Calu3 (cell line): ENCODE measurements around the gene STX18. TPM values are rescaled to one million over a fixed set of nuclear protein-coding genes. Genes with fewer than 3 reads are reported as not detected.

ENCODE experiments used
- BruUV-seq: library from RNA; stranded (reverse); fragments of 400-500 nt; replicated peaks from 2 replicates; lab custom pipeline; 2021; lab: Mats Ljungman, UMichigan
- CTCF ChIA-PET: fragments of 300-600 bp; sonication (Branson Sonifier 250); formaldehyde crosslinking; loops from one replicate; lab custom pipeline; 2022; ENCODE audit warnings: antibody characterized with exemption; lab: Charles Lee
- DNase-seq: peaks from one replicate; pipeline ENCODE4 v3.0.0; 2022
- H3K27ac Mint-ChIP-seq: one replicate; pipeline ENCODE4 v1.8.0; 2022; ENCODE audit warnings: mixed read lengths; ENCODE audit not compliant: unreplicated experiment
- H3K27me3 Mint-ChIP-seq: one replicate; pipeline ENCODE4 v1.8.0; 2022; ENCODE audit warnings: mixed read lengths; ENCODE audit not compliant: unreplicated experiment
- H3K36me3 Mint-ChIP-seq: one replicate; pipeline ENCODE4 v1.8.0; 2022; ENCODE audit warnings: mild to moderate bottlenecking, moderate library complexity, mixed read lengths; ENCODE audit not compliant: insufficient read depth, unreplicated experiment
- H3K4me1 Mint-ChIP-seq: one replicate; pipeline ENCODE4 v1.8.0; 2022; ENCODE audit warnings: mild to moderate bottlenecking, low read depth, mixed read lengths; ENCODE audit not compliant: unreplicated experiment
- H3K4me3 Mint-ChIP-seq: one replicate; pipeline ENCODE4 v1.8.0; 2022; ENCODE audit warnings: mild to moderate bottlenecking, low read depth, moderate library complexity, mixed read lengths; ENCODE audit not compliant: unreplicated experiment
- H3K9me3 Mint-ChIP-seq: one replicate; pipeline ENCODE4 v1.8.0; 2022; ENCODE audit warnings: low read depth, mixed read lengths; ENCODE audit not compliant: unreplicated experiment
- intact Hi-C: fragments of 100-400 bp; cut with micrococcal nuclease; formaldehyde crosslinking; loops from one replicate; pipeline ENCODE4 v1.10.0; 2022; ENCODE audit not compliant: unreplicated experiment
- total RNA-seq: library from RNA; stranded (reverse); gene quantifications from 2 replicates; pipeline ENCODE4 v1.2.3, GENCODE V29; 2022
- TF ChIP-seq, protein P1 (sequence below): fragments of 200-600 bp; IDR thresholded peaks from one replicate; pipeline ENCODE4 v1.8.0; 2022; ENCODE audit warnings: antibody characterized with exemption; ENCODE audit not compliant: unreplicated experiment

STX18 gene
- total RNA-seq, 1 experiment from 2014 or later, result 27.3 TPM

DNA sequence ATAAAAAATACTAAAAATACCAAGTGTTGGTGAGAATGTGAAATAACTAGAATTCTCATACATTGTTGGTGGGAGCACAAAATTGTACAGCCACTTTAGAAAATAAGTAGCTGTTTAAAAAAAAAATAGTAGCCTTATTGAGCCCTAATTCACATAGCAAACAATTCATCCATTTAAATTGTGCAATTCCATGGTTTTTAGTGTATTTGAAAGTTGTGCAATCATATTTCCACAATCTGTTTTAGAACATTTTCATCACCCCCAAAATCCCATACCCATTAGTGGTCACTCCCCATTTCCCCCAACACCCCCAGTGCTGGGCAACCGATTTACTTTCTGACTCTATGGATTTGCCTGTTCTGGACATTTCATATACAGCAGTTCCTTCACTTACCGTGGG, 37.1 kb downstream of the STX18 start:
- intact Hi-C loops, result no loop called here
- Mint-ChIP-seq H3K27ac (no peak overlapping the region), H3K27me3 (no peaks in the 10 kb centered on the region), H3K4me1 (peaks cover 4% of the 10 kb centered on the region), H3K4me3 (no peak overlapping the region), H3K9me3 (no peaks in the 10 kb centered on the region), H3K36me3 (peaks cover under 1% of the 10 kb centered on the region)
- CTCF ChIA-PET, result no interaction called here
- TF ChIP-seq, protein P1, sequence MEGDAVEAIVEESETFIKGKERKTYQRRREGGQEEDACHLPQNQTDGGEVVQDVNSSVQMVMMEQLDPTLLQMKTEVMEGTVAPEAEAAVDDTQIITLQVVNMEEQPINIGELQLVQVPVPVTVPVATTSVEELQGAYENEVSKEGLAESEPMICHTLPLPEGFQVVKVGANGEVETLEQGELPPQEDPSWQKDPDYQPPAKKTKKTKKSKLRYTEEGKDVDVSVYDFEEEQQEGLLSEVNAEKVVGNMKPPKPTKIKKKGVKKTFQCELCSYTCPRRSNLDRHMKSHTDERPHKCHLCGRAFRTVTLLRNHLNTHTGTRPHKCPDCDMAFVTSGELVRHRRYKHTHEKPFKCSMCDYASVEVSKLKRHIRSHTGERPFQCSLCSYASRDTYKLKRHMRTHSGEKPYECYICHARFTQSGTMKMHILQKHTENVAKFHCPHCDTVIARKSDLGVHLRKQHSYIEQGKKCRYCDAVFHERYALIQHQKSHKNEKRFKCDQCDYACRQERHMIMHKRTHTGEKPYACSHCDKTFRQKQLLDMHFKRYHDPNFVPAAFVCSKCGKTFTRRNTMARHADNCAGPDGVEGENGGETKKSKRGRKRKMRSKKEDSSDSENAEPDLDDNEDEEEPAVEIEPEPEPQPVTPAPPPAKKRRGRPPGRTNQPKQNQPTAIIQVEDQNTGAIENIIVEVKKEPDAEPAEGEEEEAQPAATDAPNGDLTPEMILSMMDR, result no peak
- DNase-seq, result no peak
- no TSS peak for BruUV-seq

DNA sequence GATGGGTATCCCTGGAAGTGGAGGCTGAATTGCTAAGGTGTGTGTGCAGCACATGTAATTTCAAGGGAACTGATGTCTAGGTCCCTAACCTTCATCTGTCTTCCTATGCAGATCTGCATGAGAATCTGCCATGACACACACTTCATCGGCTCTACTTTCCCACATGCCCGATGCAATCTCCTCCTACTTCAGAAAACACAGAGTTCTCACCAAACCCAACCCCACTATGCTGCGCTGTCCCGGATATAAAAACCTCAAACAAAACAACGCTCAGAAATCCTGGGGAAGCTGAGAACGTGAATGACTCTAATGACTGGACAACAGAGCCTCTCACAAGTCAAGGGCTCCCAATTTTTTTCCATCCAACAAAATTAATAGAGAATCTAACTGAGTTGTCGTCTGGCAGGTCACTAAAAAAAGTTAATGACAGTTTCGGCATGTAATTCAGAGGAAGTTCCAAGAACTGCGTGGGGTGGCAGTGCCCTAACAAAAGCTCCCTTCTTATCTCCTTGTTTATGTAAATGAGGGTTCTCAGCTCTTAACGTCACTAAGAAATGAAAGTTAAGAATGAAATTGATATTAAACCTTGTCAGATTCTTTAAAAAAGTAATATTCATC, 39.0 kb downstream of the STX18 start:
- peak; percentile 2 for DNase-seq
- intact Hi-C loops, result no loop called here
- CTCF ChIA-PET, result interaction anchor here (0.8 to 1.5 kb wide), 3 partner anchors 9 to 24 kb away, joined by 3 to 6 read pairs (median 5); no protein-coding TSS in a partner anchor
- peak overlapping the region; percentile 50 for H3K4me3 Mint-ChIP-seq
- H3K9me3 Mint-ChIP-seq, result no peaks in the 10 kb centered on the region
- H3K4me1 Mint-ChIP-seq, result peaks cover 15% of the 10 kb centered on the region
- TF ChIP-seq, protein P1, result no peak
- H3K27me3 Mint-ChIP-seq, result no peaks in the 10 kb centered on the region
- no peak overlapping the region for H3K27ac Mint-ChIP-seq
- no TSS peak for BruUV-seq
- H3K36me3 Mint-ChIP-seq, result peaks cover 5% of the 10 kb centered on the region

DNA sequence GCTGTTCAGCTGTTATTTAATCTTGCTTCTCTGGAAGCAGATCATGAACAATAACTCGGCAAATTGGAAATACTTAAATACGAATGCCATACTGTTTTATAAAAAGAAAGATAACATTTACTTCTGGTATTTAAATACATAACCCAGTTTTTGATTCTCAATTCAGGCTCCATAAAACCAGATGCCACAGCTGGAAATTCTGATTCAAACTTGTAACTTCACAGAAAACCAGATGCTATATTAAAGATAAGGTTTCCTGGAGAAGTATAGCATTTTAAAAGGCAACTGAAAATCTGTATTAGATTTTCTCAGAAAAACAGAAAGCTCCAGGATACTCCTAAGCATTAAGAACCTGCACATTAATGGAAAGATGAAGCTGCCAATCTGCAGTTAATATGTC, 40.2 kb downstream of the STX18 start:
- TF ChIP-seq, protein P1, result no peak
- Mint-ChIP-seq H3K9me3 (no peaks in the 10 kb centered on the region), H3K27ac (no peak overlapping the region), H3K36me3 (peaks cover 5% of the 10 kb centered on the region), H3K4me1 (peaks cover 17% of the 10 kb centered on the region), H3K27me3 (no peaks in the 10 kb centered on the region), H3K4me3 (no peak overlapping the region)
- intact Hi-C loops, result no loop called here
- CTCF ChIA-PET, result no interaction called here
- DNase-seq, result no peak
- no TSS peak for BruUV-seq

- intact Hi-C loops, result loop anchor here (1.0 kb wide), 1 partner anchor 11 kb away; no protein-coding TSS in a partner anchor
- BruUV-seq, result no TSS peak
Measured at GRCh38 chr4:4499438-4500123, 42.3 kb downstream of the STX18 start.

More at GRCh38 chr4:4499438-4500123, 42.3 kb downstream of the STX18 start:
- no peak for DNase-seq
- TF ChIP-seq, protein P1, result no peak
- H3K4me3 Mint-ChIP-seq, result peak overlapping the region; percentile 53
- H3K4me1 Mint-ChIP-seq, result peaks cover 27% of the 10 kb centered on the region
- H3K9me3 Mint-ChIP-seq, result no peaks in the 10 kb centered on the region
- peak overlapping the region; percentile 50 for H3K27ac Mint-ChIP-seq
- peaks cover 5% of the 10 kb centered on the region for H3K36me3 Mint-ChIP-seq
- H3K27me3 Mint-ChIP-seq, result no peaks in the 10 kb centered on the region
- CTCF ChIA-PET, result interaction anchor here (1.0 to 1.3 kb wide), 3 partner anchors 9 to 20 kb away, joined by 3 to 6 read pairs (median 3); no protein-coding TSS in a partner anchor
